CD4-positive, alpha-beta T cell (primary cell): Measurements from ENCODE around the gene TNP1. TPM values are rescaled to one million over a fixed set of nuclear protein-coding genes. Genes with fewer than 3 reads are reported as not detected.

Experiments used
- ATAC-seq: fragments of 200-7000 bp; cut with Tn5 transposase; one replicate; pipeline ENCODE4 v1.10.0; 2022; ENCODE audit warnings: mild to moderate bottlenecking; ENCODE audit not compliant: poor library complexity
- CTCF ChIA-PET: fragments of 350-600 bp; sonication (Branson Sonifier 250); formaldehyde crosslinking; loops from one replicate; lab custom pipeline; 2021; ENCODE audit warnings: antibody characterized with exemption, inconsistent platforms; lab: Charles Lee
- POLR2A ChIA-PET: fragments of 350-600 bp; sonication (Branson Sonifier 250); formaldehyde crosslinking; loops from one replicate; lab custom pipeline; 2021; ENCODE audit warnings: antibody characterized with exemption, inconsistent platforms; lab: Charles Lee
- DNase-seq, 14 experiments: peaks; one replicate each; pipeline ENCODE4 v3.0.0-alpha.2; 2013 to 2020; ENCODE audit warnings: mixed read lengths in 2 of 14
- H3K27ac ChIP-seq, 2 donors: one replicate each; pipeline versions ENCODE4 v1.5.1 to v1.7.0; 2013; ENCODE audit warnings: low read length in 2 of 2, low read depth in 1 of 2, mild to moderate bottlenecking in 1 of 2
- H3K27me3 ChIP-seq, 2 experiments: 1 replicate in 1 of 2; 2 replicates in 1 of 2; pipeline versions ENCODE4 v1.6.1 to v1.7.0; 2013; ENCODE audit warnings: low read length in 2 of 2, control low read depth in 1 of 2, mild to moderate bottlenecking in 1 of 2, moderate library complexity in 1 of 2; ENCODE audit not compliant: insufficient read depth in 2 of 2, control insufficient read depth in 1 of 2
- H3K36me3 ChIP-seq: one replicate; pipeline ENCODE4 v1.6.1; 2013; ENCODE audit warnings: low read length, control low read depth; ENCODE audit not compliant: insufficient read depth
- H3K4me1 ChIP-seq: one replicate; pipeline ENCODE4 v1.6.1; 2013; ENCODE audit warnings: low read length, control low read depth; ENCODE audit not compliant: insufficient read depth
- H3K4me3 ChIP-seq: one replicate; pipeline ENCODE4 v1.5.1; 2013; ENCODE audit warnings: mild to moderate bottlenecking, low read length, moderate library complexity
- H3K9me3 ChIP-seq, 2 experiments: 1 replicate in 1 of 2; 2 replicates in 1 of 2; pipeline versions ENCODE4 v1.6.1 to v1.7.0; 2013; ENCODE audit warnings: low read length in 2 of 2, mild to moderate bottlenecking in 2 of 2, control low read depth in 1 of 2, moderate library complexity in 1 of 2; ENCODE audit not compliant: control insufficient read depth in 1 of 2, insufficient read depth in 1 of 2
- H3K27ac Mint-ChIP-seq: one replicate; pipeline ENCODE4 v1.8.0; 2020; ENCODE audit warnings: mixed read lengths
- H3K27me3 Mint-ChIP-seq: one replicate; pipeline ENCODE4 v1.8.0; 2021; ENCODE audit warnings: mixed read lengths
- H3K36me3 Mint-ChIP-seq: one replicate; pipeline ENCODE4 v1.8.0; 2021; ENCODE audit warnings: low read depth, mixed read lengths
- H3K4me1 Mint-ChIP-seq: one replicate; pipeline ENCODE4 v1.8.0; 2021; ENCODE audit warnings: low read depth, mixed read lengths
- H3K4me3 Mint-ChIP-seq: one replicate; pipeline ENCODE4 v1.8.0; 2020; ENCODE audit warnings: mild to moderate bottlenecking, mixed read lengths
- H3K9me3 Mint-ChIP-seq: one replicate; pipeline ENCODE4 v1.8.0; 2020; ENCODE audit warnings: mixed read lengths
- intact Hi-C, 2 experiments: fragments of 100-400 bp; cut with DNase I in 1 of 2; cut with micrococcal nuclease in 1 of 2; formaldehyde crosslinking; loops; one replicate each; pipeline versions ENCODE4 v1.15.1 to v1.9.0; 2023 to 2025; cut with DNase I, micrococcal nuclease
- total RNA-seq, 174 experiments: library from RNA in 2 of 174; stranded (reverse) in 2 of 174; gene quantifications; one replicate each; pipeline ENCODE4 v1.2.3 and lab custom pipeline; 2021 to 2026
- TF ChIP-seq, protein P1 (sequence below): fragments of 200-600 bp; IDR thresholded peaks from one replicate; pipeline ENCODE4 v1.8.0; 2022; ENCODE audit warnings: antibody characterized with exemption, mild to moderate bottlenecking

TNP1 gene
- total RNA-seq, 2 experiments from 2014 or later, result not detected

DNA sequence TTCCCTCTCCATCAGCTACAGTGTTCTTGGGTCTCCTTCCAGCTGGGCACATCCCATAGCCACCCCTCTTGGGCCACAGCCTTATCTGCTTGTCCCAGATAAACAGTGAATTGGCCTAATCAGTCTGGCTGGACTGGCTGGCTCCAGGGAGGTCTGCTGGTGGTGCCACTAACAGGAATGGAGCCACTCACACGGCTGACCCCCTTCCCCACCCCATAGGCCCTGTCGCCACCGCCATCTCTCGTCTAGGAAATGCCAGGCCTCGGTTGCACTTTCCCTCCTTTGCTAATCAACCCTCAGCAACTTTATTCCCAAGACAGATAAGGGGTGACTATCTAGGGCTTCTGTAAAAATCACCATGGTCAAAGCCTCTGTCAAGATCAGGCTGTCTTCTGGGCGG lies 23.0 kb upstream of the TNP1 start:
- POLR2A ChIA-PET, result no interaction called here
- H3K27me3 ChIP-seq, result no peaks in the 10 kb centered on the region
- no peaks in the 10 kb centered on the region for H3K9me3 Mint-ChIP-seq
- ATAC-seq, result no peak
- no peaks in the 10 kb centered on the region for H3K36me3 Mint-ChIP-seq
- H3K9me3 ChIP-seq, result peaks cover 0 to 5% of the 10 kb centered on the region in 2 experiments
- intact Hi-C loops, result no loop called here
- H3K4me3 ChIP-seq, result no peak overlapping the region
- TF ChIP-seq, protein P1, sequence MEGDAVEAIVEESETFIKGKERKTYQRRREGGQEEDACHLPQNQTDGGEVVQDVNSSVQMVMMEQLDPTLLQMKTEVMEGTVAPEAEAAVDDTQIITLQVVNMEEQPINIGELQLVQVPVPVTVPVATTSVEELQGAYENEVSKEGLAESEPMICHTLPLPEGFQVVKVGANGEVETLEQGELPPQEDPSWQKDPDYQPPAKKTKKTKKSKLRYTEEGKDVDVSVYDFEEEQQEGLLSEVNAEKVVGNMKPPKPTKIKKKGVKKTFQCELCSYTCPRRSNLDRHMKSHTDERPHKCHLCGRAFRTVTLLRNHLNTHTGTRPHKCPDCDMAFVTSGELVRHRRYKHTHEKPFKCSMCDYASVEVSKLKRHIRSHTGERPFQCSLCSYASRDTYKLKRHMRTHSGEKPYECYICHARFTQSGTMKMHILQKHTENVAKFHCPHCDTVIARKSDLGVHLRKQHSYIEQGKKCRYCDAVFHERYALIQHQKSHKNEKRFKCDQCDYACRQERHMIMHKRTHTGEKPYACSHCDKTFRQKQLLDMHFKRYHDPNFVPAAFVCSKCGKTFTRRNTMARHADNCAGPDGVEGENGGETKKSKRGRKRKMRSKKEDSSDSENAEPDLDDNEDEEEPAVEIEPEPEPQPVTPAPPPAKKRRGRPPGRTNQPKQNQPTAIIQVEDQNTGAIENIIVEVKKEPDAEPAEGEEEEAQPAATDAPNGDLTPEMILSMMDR, result no peak
- H3K27ac ChIP-seq, result no peak overlapping the region
- H3K4me1 Mint-ChIP-seq, result peaks cover 7% of the 10 kb centered on the region
- no peak overlapping the region for H3K4me3 Mint-ChIP-seq
- CTCF ChIA-PET, result no interaction called here
- H3K36me3 ChIP-seq, result no peaks in the 10 kb centered on the region
- no peaks in the 10 kb centered on the region for H3K4me1 ChIP-seq
- no peak overlapping the region for H3K27ac Mint-ChIP-seq
- DNase-seq, result no peak
- H3K27me3 Mint-ChIP-seq, result peaks cover 4% of the 10 kb centered on the region

DNA sequence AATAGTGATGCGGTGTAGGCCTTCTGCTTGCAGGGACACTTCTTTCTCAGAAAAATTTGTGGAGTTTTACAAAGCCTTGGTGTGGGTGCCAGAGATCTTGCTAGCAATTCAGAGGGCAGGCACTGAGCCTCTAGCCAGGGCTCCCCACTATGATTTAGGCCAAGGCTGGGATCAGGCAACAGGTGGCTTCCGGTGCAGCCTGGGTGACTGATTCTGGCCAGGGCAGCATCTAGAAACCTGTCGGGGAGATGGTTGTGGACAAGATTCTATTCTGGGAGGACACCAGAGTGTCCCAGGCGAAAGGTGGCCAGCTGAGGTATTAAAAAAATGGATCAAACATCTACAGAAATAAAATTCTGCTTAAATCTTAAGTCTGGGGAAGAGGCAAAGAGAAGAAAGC lies 21.5 kb upstream of the TNP1 start:
- POLR2A ChIA-PET, result no interaction called here
- Mint-ChIP-seq H3K4me1 (peaks cover 7% of the 10 kb centered on the region), H3K4me3 (no peak overlapping the region), H3K27me3 (peaks cover 4% of the 10 kb centered on the region), H3K36me3 (no peaks in the 10 kb centered on the region), H3K9me3 (no peaks in the 10 kb centered on the region), H3K27ac (no peak overlapping the region)
- no peak overlapping the region for H3K4me3 ChIP-seq
- intact Hi-C loops, result no loop called here
- peaks cover 0 to 5% of the 10 kb centered on the region in 2 experiments for H3K9me3 ChIP-seq
- CTCF ChIA-PET, result no interaction called here
- DNase-seq (no peak), ATAC-seq (no peak)
- no peaks in the 10 kb centered on the region for H3K4me1 ChIP-seq
- H3K36me3 ChIP-seq, result no peaks in the 10 kb centered on the region
- no peak overlapping the region for H3K27ac ChIP-seq
- TF ChIP-seq, protein P1, result no peak
- no peaks in the 10 kb centered on the region for H3K27me3 ChIP-seq

DNA sequence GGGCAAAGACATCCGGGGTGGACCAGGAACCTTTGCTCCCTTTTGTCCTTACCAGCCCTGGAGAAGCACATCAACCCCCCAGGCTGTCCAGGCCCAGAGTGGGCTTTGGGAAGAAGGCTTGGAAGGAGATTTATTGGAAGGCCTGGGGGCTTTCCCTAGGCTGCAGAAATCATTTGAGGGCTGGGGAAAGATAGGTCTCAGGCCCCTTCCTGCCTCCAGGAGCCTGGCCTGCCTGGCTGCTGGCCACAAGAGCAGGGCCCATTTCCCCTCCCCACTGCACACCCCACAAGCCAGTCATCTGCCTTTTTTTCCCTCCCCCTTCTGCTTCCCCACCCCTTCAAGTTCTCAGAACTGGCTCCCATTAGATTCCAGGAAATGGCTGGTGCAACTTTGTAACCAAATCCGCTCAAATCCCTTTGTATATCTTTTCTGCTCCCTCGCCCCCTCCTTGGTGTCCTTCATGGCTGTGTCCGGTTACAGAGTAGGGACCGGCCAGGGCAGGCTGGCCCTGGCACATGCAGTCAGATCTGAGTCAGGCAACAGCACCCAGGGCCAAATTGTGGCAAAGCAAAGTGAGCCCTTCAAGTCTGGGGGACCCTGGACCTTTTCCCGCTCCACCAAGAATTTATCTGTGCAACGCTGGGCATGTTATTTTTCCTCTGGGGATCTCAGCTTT lies 20.8 kb upstream of the TNP1 start:
- H3K9me3 ChIP-seq, result peaks cover 0 to 5% of the 10 kb centered on the region in 2 experiments
- Mint-ChIP-seq H3K36me3 (no peaks in the 10 kb centered on the region), H3K27me3 (peaks cover 4% of the 10 kb centered on the region), H3K4me1 (peaks cover 7% of the 10 kb centered on the region), H3K9me3 (no peaks in the 10 kb centered on the region), H3K4me3 (no peak overlapping the region), H3K27ac (no peak overlapping the region)
- no peaks in the 10 kb centered on the region for H3K36me3 ChIP-seq
- no peak overlapping the region for H3K27ac ChIP-seq
- ChIA-PET POLR2A (no interaction called here), CTCF (no interaction called here)
- ATAC-seq (no peak), DNase-seq (no peak)
- intact Hi-C loops, result no loop called here
- TF ChIP-seq, protein P1, result no peak
- H3K27me3 ChIP-seq, result no peaks in the 10 kb centered on the region
- no peaks in the 10 kb centered on the region for H3K4me1 ChIP-seq
- H3K4me3 ChIP-seq, result no peak overlapping the region
